Endothelial cell of umbilical vein (primary cell): ENCODE measurements around the gene VPS35. TPM values are rescaled to one million over a fixed set of nuclear protein-coding genes. Genes with fewer than 3 reads are reported as not detected.

Experiments used
- BruUV-seq: library from RNA; stranded (reverse); fragments of 400-500 nt; replicated peaks from 2 replicates; lab custom pipeline; 2021; lab: Mats Ljungman, UMichigan
- CTCF ChIA-PET: fragments of 300-600, 350-600 bp; sonication (Branson Sonifier 250); formaldehyde crosslinking; loops from one replicate; lab custom pipeline; 2021; ENCODE audit warnings: antibody characterized with exemption, inconsistent platforms; lab: Charles Lee
- POLR2A ChIA-PET: fragments of 300-600, 350-600 bp; sonication (Branson Sonifier 250); formaldehyde crosslinking; loops from one replicate; lab custom pipeline; 2021; ENCODE audit warnings: antibody characterized with exemption, inconsistent platforms; lab: Charles Lee
- DNase-seq: peaks from one replicate; pipeline ENCODE4 v3.0.0-alpha.2; 2011; ENCODE audit warnings: low read depth, low spot score
- FAIRE-seq: peaks from 2 replicates; lab custom pipeline; 2011; peaks lifted over from hg19 to GRCh38; lab: Jason Lieb, UNC
- H2AFZ ChIP-seq: 2 replicates; pipeline ENCODE4 v1.6.0; 2012; ENCODE audit warnings: low read depth, low read length, control low read depth, inconsistent platforms
- H3K27ac ChIP-seq: 2 replicates; pipeline ENCODE4 v1.5.1; 2011; ENCODE audit warnings: low read depth, mild to moderate bottlenecking, control low read depth, low read length, moderate library complexity; ENCODE audit not compliant: insufficient read depth
- H3K27me3 ChIP-seq, 2 experiments: 2 replicates each; pipeline versions ENCODE4 v1.6.0 to v1.6.1; 2011; ENCODE audit warnings: low read length in 2 of 2, mixed read lengths in 1 of 2; ENCODE audit not compliant: control insufficient read depth in 2 of 2, insufficient read depth in 2 of 2
- H3K36me3 ChIP-seq, 2 experiments: 2 replicates in 1 of 2; 3 replicates in 1 of 2; pipeline ENCODE4 v1.5.1; 2011; ENCODE audit warnings: low read length in 2 of 2, mild to moderate bottlenecking in 1 of 2, moderate library complexity in 1 of 2; ENCODE audit not compliant: control insufficient read depth in 2 of 2, insufficient read depth in 2 of 2; ENCODE audit errors: extremely low read depth in 1 of 2
- H3K4me1 ChIP-seq: 3 replicates; pipeline ENCODE4 v1.5.1; 2011; ENCODE audit warnings: mild to moderate bottlenecking, low read length; ENCODE audit not compliant: control insufficient read depth, insufficient read depth; ENCODE audit errors: extremely low read depth
- H3K4me2 ChIP-seq: 2 replicates; pipeline ENCODE4 v1.6.1; 2011; ENCODE audit warnings: low read length, control low read depth, mixed read lengths; ENCODE audit not compliant: insufficient read depth
- H3K4me3 ChIP-seq, 3 experiments: fragments of 200-600 bp in 1 of 3; sonication (generic), shearing (Covaris generic) in 1 of 3; replicated peaks in 1 of 3; 2 replicates each; pipeline ENCODE4 v1.5.1; 2011 to 2016; ENCODE audit warnings: control low read depth in 3 of 3, low read length in 3 of 3, mild to moderate bottlenecking in 2 of 3, inconsistent platforms in 1 of 3, low read depth in 1 of 3, moderate library complexity in 1 of 3; ENCODE audit not compliant: insufficient read depth in 1 of 3
- H3K79me2 ChIP-seq: 2 replicates; pipeline ENCODE4 v1.6.0; 2012; ENCODE audit warnings: low read length, inconsistent platforms; ENCODE audit not compliant: control insufficient read depth, insufficient read depth
- H3K9ac ChIP-seq: replicated peaks from 2 replicates; pipeline ENCODE3; 2011; ENCODE audit warnings: low read length, control low read depth; ENCODE audit not compliant: insufficient read depth; ENCODE audit errors: extremely low read depth
- H3K9me1 ChIP-seq: replicated peaks from 3 replicates; pipeline ENCODE4 v1.6.0; 2011; ENCODE audit warnings: mild to moderate bottlenecking, low read length; ENCODE audit not compliant: control insufficient read depth, insufficient read depth; ENCODE audit errors: extremely low read depth
- H3K9me3 ChIP-seq: replicated peaks from 2 replicates; pipeline ENCODE4 v1.5.1; 2012; ENCODE audit warnings: low read length, inconsistent platforms; ENCODE audit not compliant: control insufficient read depth, insufficient read depth
- H4K20me1 ChIP-seq: replicated peaks from 2 replicates; pipeline ENCODE3; 2011; ENCODE audit warnings: mild to moderate bottlenecking, low read length; ENCODE audit not compliant: control insufficient read depth, insufficient read depth; ENCODE audit errors: extremely low read depth
- EZH2 ChIP-seq: IDR thresholded peaks from 2 replicates; pipeline ENCODE4 v1.6.1; 2012; ENCODE audit warnings: borderline replicate concordance, low read depth, mild to moderate bottlenecking, moderate library complexity, low read length, inconsistent platforms; ENCODE audit not compliant: severe bottlenecking
- FOS ChIP-seq: IDR thresholded peaks from 2 replicates; pipeline ENCODE4 v1.6.1; 2011; ENCODE audit warnings: mild to moderate bottlenecking, low read length, moderate library complexity, borderline replicate concordance; ENCODE audit not compliant: insufficient read depth
- GATA2 ChIP-seq: IDR thresholded peaks from 2 replicates; pipeline ENCODE4 v1.7.0; 2011; ENCODE audit warnings: low read depth, mild to moderate bottlenecking, moderate library complexity, mixed read lengths, low read length; ENCODE audit not compliant: insufficient read length, insufficient read depth
- JUN ChIP-seq: IDR thresholded peaks from 2 replicates; pipeline ENCODE4 v1.6.1; 2011; ENCODE audit warnings: borderline replicate concordance, low read depth; ENCODE audit not compliant: insufficient read length, insufficient read depth
- MAX ChIP-seq: IDR thresholded peaks from 2 replicates; pipeline ENCODE4 v1.6.1; 2011; ENCODE audit not compliant: insufficient read depth, insufficient read length
- MYC ChIP-seq: IDR thresholded peaks from one replicate; pipeline ENCODE4 v1.6.1; 2011; ENCODE audit warnings: mild to moderate bottlenecking, low read depth, low read length
- POLR2A ChIP-seq: IDR thresholded peaks from 2 replicates; pipeline ENCODE4 v1.6.1; 2012; ENCODE audit warnings: low read depth, mild to moderate bottlenecking, control low read depth, low read length
- POLR2AphosphoS5 ChIP-seq: IDR thresholded peaks from 2 replicates; pipeline ENCODE4 v1.6.1; 2012; ENCODE audit warnings: low read depth, mild to moderate bottlenecking, control low read depth, low read length, moderate library complexity; ENCODE audit not compliant: insufficient read depth
- dilution Hi-C: fragments of 300-500 bp; cut with MboI; formaldehyde crosslinking; loops from one replicate; pipeline ENCODE4 v1.15.0; 2019; ENCODE audit warnings: low sequenced_read_pairs; ENCODE audit not compliant: extremely low pct_ligation_motif_present
- intact Hi-C: fragments of 100-400 bp; cut with micrococcal nuclease; formaldehyde crosslinking; loops from one replicate; pipeline ENCODE4 v1.10.0; 2022
- polyA plus RNA-seq, 4 experiments: library from polyadenylated mRNA; depleted of rRNA in 3 of 4; stranded (reverse) in 3 of 4; unstranded in 1 of 4; fragments of >200 nt; gene quantifications; 2 replicates each; pipeline versions ENCODE4 v1.2.1 to v1.2.3, GENCODE V29; 2011 to 2012; ENCODE audit warnings: missing spikeins in 1 of 4
- total RNA-seq: library from RNA; stranded (reverse); gene quantifications from 2 replicates; pipeline ENCODE4 v1.2.3, GENCODE V29; 2021
- TF ChIP-seq, protein P1 (sequence below), 2 donors: IDR thresholded peaks; 1 replicate in 1 of 2; 2 replicates in 1 of 2; pipeline ENCODE4 v1.5.1; 2011; ENCODE audit warnings: low read length in 2 of 2, mild to moderate bottlenecking in 2 of 2, moderate library complexity in 2 of 2, control low read depth in 1 of 2, inconsistent platforms in 1 of 2, low read depth in 1 of 2; ENCODE audit not compliant: insufficient read depth in 1 of 2; ENCODE audit errors: extremely low read depth in 1 of 2

Gene VPS35
- total and polyA plus RNA-seq, 2 donors (not counting 3 experiments of a cell fraction or from before 2014, with no cell fraction given): 19.7 to 102 TPM

DNA sequence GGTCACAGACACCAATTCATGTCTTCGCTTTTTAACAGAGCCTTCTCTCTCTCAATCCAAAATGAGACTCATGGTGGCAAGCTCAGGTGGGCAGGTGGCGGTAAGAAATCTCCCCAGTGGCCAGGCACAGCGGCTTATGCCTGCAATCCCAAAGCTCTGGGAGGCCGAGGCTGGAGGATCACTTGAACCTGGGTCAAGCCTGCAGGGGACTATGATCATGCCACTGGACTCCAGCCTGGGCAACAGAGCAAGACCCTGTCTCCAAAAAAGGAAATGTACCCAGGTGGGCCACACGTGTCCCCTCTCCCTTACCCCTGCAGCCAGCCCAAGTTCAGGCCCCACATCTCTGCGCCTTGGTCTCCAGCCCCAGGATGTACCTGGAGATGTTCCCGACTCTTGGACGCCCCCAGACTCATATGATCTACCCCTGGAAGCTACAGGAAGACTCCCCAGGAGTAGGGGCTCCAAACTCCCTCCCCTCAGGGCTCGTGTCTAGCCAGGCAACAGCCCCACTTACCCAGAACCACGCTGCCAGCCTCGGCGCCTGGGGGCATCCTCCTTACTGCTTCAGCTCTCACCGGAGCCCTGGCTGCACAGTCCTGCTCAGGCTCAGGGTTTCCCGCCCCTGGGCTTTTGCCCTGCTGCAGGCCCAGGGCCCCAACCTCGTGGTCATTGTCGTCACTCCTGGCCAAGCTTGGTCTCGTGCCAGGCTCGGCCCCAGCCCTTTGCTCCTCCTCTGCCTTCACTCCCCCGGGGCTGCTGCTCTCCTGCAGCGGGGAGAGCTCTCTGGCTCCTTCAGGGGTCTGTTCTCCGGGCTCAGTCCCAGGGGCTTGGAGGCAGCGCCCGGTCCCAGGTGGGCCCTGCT is 42.9 kb upstream of the VPS35 start:
- Histone ChIP-seq H3K9me1 (no peaks in the 10 kb centered on the region), H3K4me3 (no peak overlapping the region), H3K36me3 (no peaks in the 10 kb centered on the region), H3K27ac (no peak overlapping the region), H4K20me1 (no peaks in the 10 kb centered on the region), H2AFZ (no peak overlapping the region), H3K9me3 (no peaks in the 10 kb centered on the region), H3K79me2 (no peaks in the 10 kb centered on the region), H3K9ac (no peak overlapping the region), H3K4me1 (no peaks in the 10 kb centered on the region), H3K4me2 (no peak overlapping the region), H3K27me3 (no peaks in the 10 kb centered on the region)
- TF ChIP-seq EZH2: no peak
- no peak for TF ChIP-seq MAX
- TF ChIP-seq, protein P1, sequence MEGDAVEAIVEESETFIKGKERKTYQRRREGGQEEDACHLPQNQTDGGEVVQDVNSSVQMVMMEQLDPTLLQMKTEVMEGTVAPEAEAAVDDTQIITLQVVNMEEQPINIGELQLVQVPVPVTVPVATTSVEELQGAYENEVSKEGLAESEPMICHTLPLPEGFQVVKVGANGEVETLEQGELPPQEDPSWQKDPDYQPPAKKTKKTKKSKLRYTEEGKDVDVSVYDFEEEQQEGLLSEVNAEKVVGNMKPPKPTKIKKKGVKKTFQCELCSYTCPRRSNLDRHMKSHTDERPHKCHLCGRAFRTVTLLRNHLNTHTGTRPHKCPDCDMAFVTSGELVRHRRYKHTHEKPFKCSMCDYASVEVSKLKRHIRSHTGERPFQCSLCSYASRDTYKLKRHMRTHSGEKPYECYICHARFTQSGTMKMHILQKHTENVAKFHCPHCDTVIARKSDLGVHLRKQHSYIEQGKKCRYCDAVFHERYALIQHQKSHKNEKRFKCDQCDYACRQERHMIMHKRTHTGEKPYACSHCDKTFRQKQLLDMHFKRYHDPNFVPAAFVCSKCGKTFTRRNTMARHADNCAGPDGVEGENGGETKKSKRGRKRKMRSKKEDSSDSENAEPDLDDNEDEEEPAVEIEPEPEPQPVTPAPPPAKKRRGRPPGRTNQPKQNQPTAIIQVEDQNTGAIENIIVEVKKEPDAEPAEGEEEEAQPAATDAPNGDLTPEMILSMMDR (IDR thresholded peaks at IDR 0.05; ENCODE audit: extremely low read depth in 1 of 2, insufficient read depth in 1 of 2, low read depth in 1 of 2, low read length in 2 of 2): no peak
- no peak for TF ChIP-seq JUN
- TF ChIP-seq POLR2A: no peak
- TF ChIP-seq MYC: no peak
- TF ChIP-seq GATA2: no peak
- TF ChIP-seq FOS: no peak
- TF ChIP-seq POLR2AphosphoS5: no peak
- DNase-seq (no peak), FAIRE-seq (no peak)
- ChIA-PET POLR2A (no interaction called here), CTCF (no interaction called here)
- no TSS peak for BruUV-seq
- dilution Hi-C loops: no loop called here
- intact Hi-C loops: no loop called here
